OCI-LY1 (cell line): ENCODE results near the gene GDPD3.

Source experiments
- CTCF ChIP-seq: fragments of 200-600 bp; sonication (generic), shearing (Covaris generic); IDR thresholded peaks from 2 replicates; pipeline ENCODE4 v1.5.1; 2017; ENCODE audit warnings: mild to moderate bottlenecking, antibody characterized with exemption, low read length, moderate library complexity, mixed read lengths
- EZH2 ChIP-seq: fragments of 200-600 bp; sonication (generic), shearing (Covaris generic); IDR thresholded peaks from 2 replicates; pipeline ENCODE4 v1.8.0; 2017; ENCODE audit warnings: borderline replicate concordance, mixed run types, mild to moderate bottlenecking, antibody characterized with exemption, low read length, moderate library complexity, mixed read lengths

- no peak for TF ChIP-seq CTCF
- TF ChIP-seq EZH2: no peak
These were observed 28.1 kb downstream of the GDPD3 start for GRCh38 chr16:30085247-30085646.
